ENCODE data around the gene PCGF2.

The PCGF2 gene

GRCh38 chr17:38777641-38778250 lies 29.6 kb upstream of the PCGF2 start:
- no peak for TF ChIP-seq JUND (IDR thresholded peaks at IDR 0.05; ENCODE audit: low read depth)
- DNase-seq (ENCODE audit: low read depth in 1 of 2, low spot score in 1 of 2), result no peak
- in situ Hi-C loops (cut with HindIII; ENCODE audit: low pct_unique_long_range_greater_than_20kb, low sequenced_read_pairs), result no loop called here

DNA sequence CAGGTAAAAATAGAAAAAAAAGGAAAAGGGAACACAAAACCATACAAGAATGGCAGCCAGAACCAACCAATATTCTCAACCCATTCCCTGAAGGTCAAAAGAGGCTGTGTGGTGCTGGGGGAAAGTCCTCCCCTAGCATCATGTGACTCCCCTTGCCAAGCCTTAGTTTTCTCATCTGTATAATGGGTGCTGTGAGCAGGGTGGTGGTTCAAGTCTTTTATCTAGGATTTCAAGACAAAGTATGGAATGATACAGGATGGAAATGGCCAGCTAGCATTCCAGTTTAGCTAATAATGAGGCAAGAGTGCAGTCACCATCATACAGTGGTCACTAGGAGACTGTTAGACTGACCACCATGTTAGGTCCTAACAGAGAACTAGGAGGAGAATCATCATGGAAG lies 25.1 kb upstream of the PCGF2 start:
- in situ Hi-C loops (cut with HindIII; ENCODE audit: low pct_unique_long_range_greater_than_20kb, low sequenced_read_pairs), result no loop called here
- no peak for DNase-seq (ENCODE audit: low read depth in 1 of 2, low spot score in 1 of 2)
- no peak for TF ChIP-seq JUND (IDR thresholded peaks at IDR 0.05; ENCODE audit: low read depth)

DNA sequence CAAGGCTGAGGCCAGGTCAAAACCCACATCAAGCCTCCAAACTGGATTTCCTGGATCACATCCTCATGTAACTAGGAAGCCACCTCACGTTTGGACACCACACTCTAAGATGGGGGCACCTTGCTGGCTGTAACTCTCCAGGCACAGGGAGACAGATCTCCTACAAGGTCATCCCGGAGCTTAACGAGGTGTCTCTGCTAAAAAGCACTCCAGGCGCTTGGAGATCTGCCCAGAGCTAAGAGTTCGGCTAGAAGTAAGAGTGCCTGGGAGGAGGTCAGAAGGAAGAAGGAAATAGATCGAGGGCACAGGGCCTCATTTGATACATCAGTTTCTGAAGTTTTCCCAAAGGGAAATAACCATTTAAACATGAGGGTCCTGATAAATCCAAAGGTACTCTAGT lies 20.3 kb upstream of the PCGF2 start:
- in situ Hi-C loops (cut with HindIII; ENCODE audit: low pct_unique_long_range_greater_than_20kb, low sequenced_read_pairs), result no loop called here
- no peak for DNase-seq (ENCODE audit: low read depth in 1 of 2, low spot score in 1 of 2)
- TF ChIP-seq JUND (IDR thresholded peaks at IDR 0.05; ENCODE audit: low read depth), result no peak

- in situ Hi-C loops (cut with HindIII; ENCODE audit: low pct_unique_long_range_greater_than_20kb, low sequenced_read_pairs), result no loop called here
- no peak for TF ChIP-seq JUND (IDR thresholded peaks at IDR 0.05; ENCODE audit: low read depth)
- DNase-seq (ENCODE audit: low read depth in 1 of 2, low spot score in 1 of 2), result no peak
These were observed 18.2 kb upstream of the PCGF2 start for GRCh38 chr17:38766341-38766740.

GRCh38 chr17:38762231-38762630 lies 14.1 kb upstream of the PCGF2 start:
- no peak for DNase-seq (ENCODE audit: low read depth in 1 of 2, low spot score in 1 of 2)
- in situ Hi-C loops (cut with HindIII; ENCODE audit: low pct_unique_long_range_greater_than_20kb, low sequenced_read_pairs), result no loop called here
- no peak for TF ChIP-seq JUND (IDR thresholded peaks at IDR 0.05; ENCODE audit: low read depth)

- TF ChIP-seq JUND (IDR thresholded peaks at IDR 0.05; ENCODE audit: low read depth), result no peak
- peak in 1 of 2 experiments; percentile 58 for DNase-seq (ENCODE audit: low read depth in 1 of 2, low spot score in 1 of 2)
- in situ Hi-C loops (cut with HindIII; ENCODE audit: low pct_unique_long_range_greater_than_20kb, low sequenced_read_pairs), result no loop called here
These were observed 13.5 kb upstream of the PCGF2 start for GRCh38 chr17:38761612-38762011.

DNA sequence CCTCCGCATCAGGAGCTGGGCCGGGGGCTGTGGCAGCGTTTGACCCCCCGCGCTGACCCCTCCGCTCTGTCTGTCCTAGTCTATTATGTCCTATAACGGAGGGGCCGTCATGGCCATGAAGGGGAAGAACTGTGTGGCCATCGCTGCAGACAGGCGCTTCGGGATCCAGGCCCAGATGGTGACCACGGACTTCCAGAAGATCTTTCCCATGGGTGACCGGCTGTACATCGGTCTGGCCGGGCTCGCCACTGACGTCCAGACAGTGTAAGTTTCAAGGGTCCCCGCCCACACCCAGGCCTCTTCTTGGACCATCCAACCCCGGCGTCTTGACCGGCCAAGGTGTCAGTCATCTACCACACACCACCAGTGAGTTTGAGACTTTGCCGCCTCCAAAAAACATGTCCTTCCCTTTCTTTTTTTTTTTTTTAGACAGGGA lies 5.0 kb upstream of the PCGF2 start:
- in situ Hi-C loops (cut with HindIII; ENCODE audit: low pct_unique_long_range_greater_than_20kb, low sequenced_read_pairs), result no loop called here
- no peak for TF ChIP-seq JUND (IDR thresholded peaks at IDR 0.05; ENCODE audit: low read depth)
- DNase-seq (ENCODE audit: low read depth in 1 of 2, low spot score in 1 of 2), result no peak

DNA sequence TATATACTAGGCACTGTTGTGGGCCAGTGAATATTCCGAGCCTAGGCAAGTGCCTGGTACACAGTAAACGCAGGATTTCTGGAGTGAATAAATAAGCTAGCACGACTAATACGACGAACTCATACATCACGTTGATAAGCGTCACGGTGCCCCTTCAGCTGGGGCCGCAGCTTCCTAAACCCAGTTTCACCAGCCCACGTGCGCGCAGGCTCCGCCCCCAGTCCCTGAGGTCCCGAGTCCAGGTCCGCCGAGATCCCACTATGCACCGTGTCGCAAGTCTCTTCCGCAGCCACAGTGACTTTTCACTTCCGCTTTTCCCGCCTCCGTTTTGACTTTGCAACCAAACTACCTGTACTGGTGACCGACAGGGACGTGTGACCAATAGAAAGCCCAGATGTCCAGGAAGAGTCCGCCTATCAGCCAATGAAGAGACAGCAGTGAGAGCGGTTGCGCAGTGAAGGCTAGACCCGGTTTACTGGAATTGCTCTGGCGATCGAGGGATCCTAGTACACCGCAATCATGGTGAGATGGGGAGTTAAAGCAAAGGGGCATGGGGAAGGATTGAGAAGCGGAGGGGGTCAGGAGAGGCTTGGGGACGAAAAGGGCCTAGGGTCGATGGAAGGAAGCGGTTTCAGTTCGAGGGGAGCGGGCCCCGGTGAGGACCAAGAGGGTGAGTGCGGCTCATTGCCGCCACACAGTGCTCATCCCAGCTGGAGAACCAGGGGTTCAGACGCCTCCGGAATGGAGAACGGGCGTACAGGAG lies 4.4 kb upstream of the PCGF2 start, which contains the start of gene PSMB3:
TSS of gene PSMB3 (plus strand) at position 434 of the 763 bp plus-strand sequence. CDS start at position 520, 86 bp downstream.
- no peak for TF ChIP-seq JUND (IDR thresholded peaks at IDR 0.05; ENCODE audit: low read depth)
- in situ Hi-C loops (cut with HindIII; ENCODE audit: low pct_unique_long_range_greater_than_20kb, low sequenced_read_pairs), result no loop called here
- DNase-seq (ENCODE audit: low read depth in 1 of 2, low spot score in 1 of 2), result peak; percentile 99 to 100

DNA sequence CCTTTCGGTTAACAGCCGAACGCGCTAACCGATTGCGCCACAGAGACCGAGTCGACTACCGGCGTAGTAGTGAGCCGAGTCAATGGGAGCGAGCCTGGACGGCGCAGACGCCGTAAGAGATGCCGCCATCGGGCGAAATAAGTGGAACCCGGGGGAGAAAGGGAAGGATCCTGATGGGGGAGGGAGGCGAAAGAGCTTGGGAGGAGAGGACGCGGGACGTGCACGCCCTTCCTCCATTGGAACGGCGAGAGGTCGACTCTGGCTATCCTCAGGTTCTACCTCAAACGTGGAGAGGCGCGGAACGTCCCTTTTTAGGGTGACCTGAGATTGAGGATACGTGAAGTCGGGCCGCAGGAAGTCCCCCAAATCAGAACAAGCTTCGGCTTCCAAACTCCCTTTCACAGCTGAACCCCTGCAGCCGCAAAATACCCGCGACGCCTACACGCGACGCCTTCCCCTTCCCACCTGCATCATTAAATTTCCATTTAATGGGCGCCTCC lies 3.7 kb upstream of the PCGF2 start:
- DNase-seq (ENCODE audit: low read depth in 1 of 2, low spot score in 1 of 2), result peak in 1 of 2 experiments; percentile 89
- in situ Hi-C loops (cut with HindIII; ENCODE audit: low pct_unique_long_range_greater_than_20kb, low sequenced_read_pairs), result no loop called here

GRCh38 chr17:38751144-38751807 lies 3.1 kb upstream of the PCGF2 start:
- TF ChIP-seq JUND (IDR thresholded peaks at IDR 0.05; ENCODE audit: low read depth), result no peak
- DNase-seq (ENCODE audit: low read depth in 1 of 2, low spot score in 1 of 2), result no peak

More for the DNA sequence above, 3.7 kb upstream of the PCGF2 start:
- no peak for TF ChIP-seq JUND (IDR thresholded peaks at IDR 0.05; ENCODE audit: low read depth)

GRCh38 chr17:38750312-38751121 lies 2.4 kb upstream of the PCGF2 start:
- DNase-seq (ENCODE audit: low read depth in 1 of 2, low spot score in 1 of 2), result peak in 1 of 2 experiments; percentile 68
- in situ Hi-C loops (cut with HindIII; ENCODE audit: low pct_unique_long_range_greater_than_20kb, low sequenced_read_pairs), result no loop called here
- no peak for TF ChIP-seq JUND (IDR thresholded peaks at IDR 0.05; ENCODE audit: low read depth)

More at GRCh38 chr17:38751144-38751807, 3.1 kb upstream of the PCGF2 start:
- in situ Hi-C loops (cut with HindIII; ENCODE audit: low pct_unique_long_range_greater_than_20kb, low sequenced_read_pairs), result no loop called here

DNA sequence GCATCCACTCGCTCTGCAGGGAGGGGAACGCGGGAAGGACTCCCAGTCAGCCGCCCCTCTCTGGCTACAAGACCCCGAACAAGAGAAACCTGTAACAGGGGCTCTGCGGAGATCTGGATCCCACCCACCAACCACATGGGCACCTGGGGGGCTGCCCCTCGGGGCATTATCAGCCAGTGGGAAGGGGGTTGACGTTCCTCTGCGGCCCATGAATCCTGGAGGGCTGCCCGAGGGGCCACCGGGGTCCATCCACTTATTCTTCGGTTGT lies 1.8 kb upstream of the PCGF2 start:
- no peak for TF ChIP-seq JUND (IDR thresholded peaks at IDR 0.05; ENCODE audit: low read depth)
- no peak for DNase-seq (ENCODE audit: low read depth in 1 of 2, low spot score in 1 of 2)
- in situ Hi-C loops (cut with HindIII; ENCODE audit: low pct_unique_long_range_greater_than_20kb, low sequenced_read_pairs), result no loop called here
